NOMO-1 treated with DMSO at 0.1 percent for 48 hours (cell line): ENCODE measurements around the gene KRTAP25-1.

Source experiments
- DNase-seq: peaks from one replicate; lab custom pipeline; 2025; ENCODE audit not compliant: unreplicated experiment; lab: John Stamatoyannopoulos, UW

The KRTAP25-1 gene, protein sequence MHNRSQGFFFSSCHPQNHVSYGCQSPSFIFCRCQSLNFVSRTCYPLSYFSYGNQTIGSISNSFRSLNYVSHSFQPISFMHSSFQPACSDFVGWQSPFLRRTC

DNA sequence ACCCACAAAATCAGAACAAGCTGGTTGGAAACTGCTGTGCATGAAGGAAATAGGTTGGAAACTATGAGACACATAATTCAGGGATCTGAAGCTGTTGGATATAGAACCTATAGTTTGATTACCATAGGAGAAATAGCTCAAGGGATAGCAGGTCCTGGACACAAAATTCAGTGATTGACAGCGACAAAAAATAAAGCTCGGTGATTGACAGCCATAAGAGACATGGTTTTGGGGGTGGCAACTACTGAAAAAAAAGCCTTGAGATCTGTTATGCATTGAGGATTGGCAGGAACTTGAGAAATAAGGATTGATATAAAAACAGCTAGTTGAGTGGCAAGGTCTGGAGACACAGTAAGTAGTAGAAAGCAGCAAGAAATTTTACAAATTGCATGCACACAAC lies at the start of gene KRTAP25-1:
TSS of gene KRTAP25-1 (minus strand) at position 300 of the 400 bp plus-strand sequence. CDS start at position 276, 24 bp downstream.
- no peak for DNase-seq

GRCh38 chr21:30338717-30339116 lies 49.4 kb upstream of the KRTAP25-1 start:
- no peak for DNase-seq

DNA sequence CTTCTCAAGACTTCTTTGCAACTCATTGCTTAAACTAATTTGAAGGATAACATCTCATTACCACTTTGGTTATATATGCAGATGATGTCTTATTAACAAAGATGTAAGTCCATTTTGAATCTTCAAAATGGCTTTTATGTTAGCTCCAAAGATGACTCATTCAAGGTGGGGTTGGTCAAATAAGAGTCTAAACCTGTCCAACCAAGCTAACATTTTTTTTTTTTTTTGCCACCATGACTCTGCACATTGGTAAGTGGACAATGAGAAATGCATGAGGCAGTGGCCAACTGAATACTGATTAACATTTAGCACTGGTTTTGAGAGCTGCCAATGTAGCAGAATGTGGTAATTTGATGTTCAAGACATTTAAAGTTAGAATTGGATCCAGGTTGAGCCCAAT lies 48.5 kb upstream of the KRTAP25-1 start:
- DNase-seq, result no peak

GRCh38 chr21:30337276-30337744 lies 48.0 kb upstream of the KRTAP25-1 start, which contains the start of gene KRTAP27-1:
TSS of gene KRTAP27-1 (minus strand) at chr21:30337694. CDS start at chr21:30337668, 26 bp downstream.
- no peak for DNase-seq

DNA sequence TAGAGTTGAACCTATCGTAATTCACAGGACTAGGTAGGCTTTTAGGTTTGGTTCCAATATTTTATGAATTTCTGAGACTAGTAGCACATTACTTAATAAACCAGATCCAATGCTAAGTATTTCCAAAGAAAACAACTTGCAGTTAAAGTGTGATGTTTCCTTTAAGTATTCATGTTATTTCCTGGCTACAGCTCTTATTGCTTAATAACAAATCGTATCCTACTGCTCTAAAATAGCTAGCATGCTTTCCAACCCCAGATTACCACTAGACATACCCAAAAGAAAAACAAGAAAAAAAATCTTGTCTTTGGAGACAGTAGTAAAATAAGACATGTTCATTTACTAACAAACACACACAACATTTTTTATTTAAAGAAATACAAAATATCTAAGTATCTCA lies 47.3 kb upstream of the KRTAP25-1 start:
- no peak for DNase-seq

- no peak for DNase-seq
Observed at GRCh38 chr21:30333736-30334135, 44.4 kb upstream of the KRTAP25-1 start.

DNA sequence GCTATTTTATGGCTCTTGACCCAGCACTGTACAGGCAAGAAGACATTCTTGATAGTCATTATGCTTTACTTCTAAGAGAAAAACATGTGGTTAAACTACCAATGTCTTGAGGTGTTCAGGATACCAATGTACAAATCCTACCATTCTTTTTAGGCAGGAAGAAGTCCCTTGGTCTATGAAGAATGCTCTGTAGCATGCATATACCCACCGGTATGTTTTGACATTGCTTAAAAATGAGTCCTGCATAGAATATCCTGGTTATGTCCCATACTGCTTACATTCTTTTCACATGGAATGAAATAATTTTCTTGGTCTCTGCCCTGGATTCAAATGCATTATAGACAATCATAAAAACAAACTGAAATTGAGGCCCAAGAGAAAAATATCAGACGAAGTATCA lies 43.4 kb upstream of the KRTAP25-1 start:
- DNase-seq, result no peak

DNA sequence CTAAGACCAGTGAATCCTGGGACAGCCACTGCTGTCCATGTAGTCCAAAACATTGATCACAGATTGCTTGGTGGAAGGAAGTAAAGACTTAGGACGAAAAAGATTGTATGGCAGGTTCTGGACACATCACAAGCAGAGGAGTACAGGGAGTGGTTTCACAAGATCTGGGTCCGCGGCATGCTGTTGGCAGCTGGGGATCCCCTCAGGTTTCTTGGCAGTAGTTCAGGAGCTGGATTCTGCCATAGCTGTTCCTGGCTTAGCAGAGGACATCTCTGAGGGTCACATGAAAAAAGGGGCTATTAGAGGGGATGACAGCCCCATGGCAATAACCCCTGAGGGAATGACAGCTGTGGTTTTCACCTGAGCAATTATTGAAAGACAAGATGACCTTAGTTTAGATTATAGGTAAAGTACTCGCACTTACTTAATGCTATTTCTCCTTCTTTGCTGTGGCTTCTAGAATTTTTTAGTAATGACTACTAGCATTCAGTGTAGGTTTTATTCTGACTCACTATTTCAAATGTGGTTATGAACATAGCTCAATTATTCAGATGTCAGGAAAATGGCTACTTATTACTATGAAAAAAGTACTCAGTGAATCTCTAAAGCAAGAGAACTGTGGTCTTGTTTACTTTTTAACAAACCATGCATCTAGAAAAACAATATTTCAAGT lies 40.0 kb upstream of the KRTAP25-1 start:
- DNase-seq, result no peak

- no peak for DNase-seq
Observed at GRCh38 chr21:30326390-30326789, 37.1 kb upstream of the KRTAP25-1 start.

- no peak for DNase-seq
Observed at GRCh38 chr21:30320215-30320614, 30.9 kb upstream of the KRTAP25-1 start, which contains the start of gene KRTAP26-1. TSS of gene KRTAP26-1 (minus strand) at chr21:30320315. CDS start at chr21:30320035, 280 bp downstream.

DNA sequence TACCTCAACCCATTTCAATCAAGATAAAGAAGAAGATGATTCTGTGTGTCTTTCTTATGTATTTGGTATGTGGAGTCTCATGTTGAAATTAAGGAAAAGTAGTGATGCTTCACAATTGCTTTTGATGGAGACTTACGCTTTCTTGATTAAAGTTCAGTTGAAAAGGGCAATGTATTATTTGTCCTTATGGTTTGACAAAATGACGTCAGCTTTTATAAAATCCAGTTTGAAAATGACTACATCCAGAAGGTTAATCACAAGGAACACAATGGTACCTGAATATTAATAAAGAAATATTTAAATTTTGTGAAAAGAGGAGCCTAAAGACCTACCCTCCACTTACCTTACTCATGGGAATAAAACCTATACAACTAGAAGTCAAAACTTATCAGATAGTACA lies 26.4 kb upstream of the KRTAP25-1 start:
- DNase-seq, result no peak

GRCh38 chr21:30306884-30307283 lies 17.6 kb upstream of the KRTAP25-1 start:
- no peak for DNase-seq

- DNase-seq, result no peak
Observed at GRCh38 chr21:30305136-30305535, 15.8 kb upstream of the KRTAP25-1 start.

DNA sequence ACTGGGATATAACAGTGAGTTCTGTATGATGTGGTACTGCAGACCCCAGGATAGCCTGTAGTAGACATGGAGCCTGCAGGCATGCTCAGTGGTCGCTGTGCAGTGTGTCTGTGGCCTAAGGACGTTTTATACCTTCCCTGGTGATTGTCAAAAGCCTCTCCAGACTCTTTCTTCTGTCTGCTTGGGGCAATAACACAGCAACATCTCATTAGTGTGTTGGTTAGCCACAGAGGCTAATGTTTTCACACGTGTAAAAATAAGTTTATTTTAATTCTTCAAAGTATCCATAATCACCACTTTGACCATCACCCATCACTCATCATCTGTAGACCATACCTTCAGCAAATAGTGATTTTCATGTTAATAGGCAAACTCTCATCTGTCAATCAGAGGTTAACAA lies 6.5 kb downstream of the KRTAP25-1 start, which contains the start of gene KRTAP24-1:
TSS of gene KRTAP24-1 (minus strand) at position 101 of the 400 bp plus-strand sequence. CDS start at position 83, 18 bp downstream.
- DNase-seq, result no peak

- no peak for DNase-seq
Observed at GRCh38 chr21:30271611-30272010, 17.7 kb downstream of the KRTAP25-1 start.

DNA sequence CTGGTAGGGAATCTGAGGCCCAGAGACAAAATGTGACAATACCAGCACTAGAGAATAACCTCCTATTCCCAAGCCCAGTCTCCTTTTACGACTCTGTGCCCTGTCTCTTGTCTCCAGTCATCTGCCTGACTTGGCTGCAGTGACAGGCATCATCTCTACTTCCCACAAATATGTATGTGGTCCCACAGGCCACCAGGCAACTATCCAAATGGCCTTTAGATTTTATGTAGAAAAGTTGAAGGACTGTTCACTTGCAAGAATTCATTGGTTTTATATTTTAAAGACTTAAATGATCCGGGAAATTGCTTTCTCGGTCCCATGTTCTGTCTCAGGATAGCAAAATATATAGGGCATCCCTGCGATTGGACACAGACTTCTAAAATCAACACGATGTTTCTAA lies 18.2 kb downstream of the KRTAP25-1 start:
- DNase-seq, result no peak

- DNase-seq, result no peak
Observed at GRCh38 chr21:30269803-30270530, 19.3 kb downstream of the KRTAP25-1 start.

- peak; percentile 69 for DNase-seq
Observed at GRCh38 chr21:30268608-30269197, 20.6 kb downstream of the KRTAP25-1 start.

DNA sequence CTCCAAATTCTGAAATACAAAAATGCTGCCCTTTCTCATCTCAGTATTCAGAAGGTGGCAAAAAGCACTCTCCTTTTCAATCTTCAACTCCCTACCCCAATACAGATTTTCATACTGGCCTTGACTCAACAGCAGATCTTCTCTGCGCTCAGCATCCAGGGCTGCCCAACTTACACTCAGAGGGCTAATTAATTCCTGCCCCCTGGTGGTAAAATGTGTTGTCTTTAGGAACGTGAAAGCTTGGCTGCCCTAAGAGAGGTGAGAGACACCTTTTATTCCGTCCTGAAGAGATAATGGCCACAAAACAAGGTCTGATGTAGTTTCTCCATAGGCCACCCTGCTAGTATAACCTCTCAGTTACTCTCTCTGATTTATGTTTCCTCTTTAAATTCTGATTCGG lies 31.5 kb downstream of the KRTAP25-1 start:
- peak; percentile 4 for DNase-seq

- no peak for DNase-seq
Observed at GRCh38 chr21:30256100-30256499, 33.2 kb downstream of the KRTAP25-1 start.

GRCh38 chr21:30255679-30256078 lies 33.6 kb downstream of the KRTAP25-1 start:
- DNase-seq, result no peak
